Colonic mucosa (tissue), 4 donors: ENCODE data around the gene COMMD10. TPM values are rescaled to one million over a fixed set of nuclear protein-coding genes. Genes with fewer than 3 reads are reported as not detected.

Experiments
- DNase-seq: peaks from one replicate; pipeline ENCODE4 v3.0.0-alpha.2; 2020
- H3K27ac ChIP-seq: fragments of 200-600 bp; one replicate; pipeline ENCODE4 v1.8.0; 2021
- H3K27me3 ChIP-seq: fragments of 200-600 bp; one replicate; pipeline ENCODE4 v1.8.0; 2021
- H3K36me3 ChIP-seq: fragments of 200-600 bp; one replicate; pipeline ENCODE4 v1.8.0; 2021
- H3K4me1 ChIP-seq: fragments of 200-600 bp; one replicate; pipeline ENCODE4 v1.8.0; 2021; ENCODE audit warnings: mild to moderate bottlenecking
- H3K4me3 ChIP-seq: fragments of 200-600 bp; one replicate; pipeline ENCODE4 v1.8.0; 2021
- H3K9ac ChIP-seq, 2 donors: one replicate each; pipeline ENCODE4 v1.7.0; 2013; ENCODE audit warnings: control low read depth in 2 of 2, low read depth in 2 of 2, low read length in 2 of 2
- H3K9me3 ChIP-seq: fragments of 200-600 bp; one replicate; pipeline ENCODE4 v1.8.0; 2021
- intact Hi-C: fragments of 100-400 bp; cut with DNase I; formaldehyde crosslinking; loops from one replicate; pipeline ENCODE4 v1.14.1; 2022
- total RNA-seq, 2 donors: library from RNA; stranded (reverse); fragmentation: NEBNext Ultra II Directional in 1 of 2; extraction: Animal tissue kit (Norgen Biotek cat#: 25700) in 1 of 2; gene quantifications; one replicate each; pipeline ENCODE4 v1.2.1, GENCODE V29; 2021
- TF ChIP-seq, protein P1 (sequence below): fragments of 200-600 bp; IDR thresholded peaks from one replicate; pipeline ENCODE4 v1.8.0; 2022; ENCODE audit warnings: antibody characterized with exemption, mild to moderate bottlenecking
- donor health status: healthy.
- donor health status: DM: no; HTN: no; CAD: no.
- donor health status: DM: no; HTN: no; CAD: no.

Gene COMMD10
- total RNA-seq, 2 donors from 2014 or later: 24.8 to 26.5 TPM

GRCh38 chr5:116281309-116281708 lies 196.5 kb downstream of the COMMD10 start:
- no peak for DNase-seq
- intact Hi-C loops: no loop called here

DNA sequence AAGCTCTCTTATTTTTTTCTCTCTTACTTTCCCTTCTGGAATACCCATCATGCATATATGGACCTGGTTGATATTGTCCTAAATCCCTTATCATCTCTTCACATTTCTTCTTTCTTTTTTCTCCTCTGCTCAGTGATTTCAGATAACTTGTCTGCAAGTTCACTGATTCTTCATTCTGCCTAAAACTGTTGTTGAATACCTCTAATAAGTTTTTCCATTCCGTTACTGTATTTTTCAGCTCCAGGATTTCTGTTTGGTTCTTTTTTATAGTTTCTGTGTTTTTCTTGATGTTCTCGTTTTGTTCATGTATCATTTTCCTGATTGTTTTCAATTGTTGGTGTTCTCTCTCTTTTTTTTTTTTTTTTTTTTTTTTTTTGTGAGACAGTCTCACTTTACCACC lies 203.7 kb downstream of the COMMD10 start:
- H3K27ac ChIP-seq: no peak overlapping the region
- no peaks in the 10 kb centered on the region for H3K27me3 ChIP-seq
- no peaks in the 10 kb centered on the region for H3K4me1 ChIP-seq
- H3K9ac ChIP-seq: no peak overlapping the region
- H3K9me3 ChIP-seq: no peaks in the 10 kb centered on the region
- no peaks in the 10 kb centered on the region for H3K36me3 ChIP-seq
- no peak overlapping the region for H3K4me3 ChIP-seq
- no peak for DNase-seq
- TF ChIP-seq, protein P1, sequence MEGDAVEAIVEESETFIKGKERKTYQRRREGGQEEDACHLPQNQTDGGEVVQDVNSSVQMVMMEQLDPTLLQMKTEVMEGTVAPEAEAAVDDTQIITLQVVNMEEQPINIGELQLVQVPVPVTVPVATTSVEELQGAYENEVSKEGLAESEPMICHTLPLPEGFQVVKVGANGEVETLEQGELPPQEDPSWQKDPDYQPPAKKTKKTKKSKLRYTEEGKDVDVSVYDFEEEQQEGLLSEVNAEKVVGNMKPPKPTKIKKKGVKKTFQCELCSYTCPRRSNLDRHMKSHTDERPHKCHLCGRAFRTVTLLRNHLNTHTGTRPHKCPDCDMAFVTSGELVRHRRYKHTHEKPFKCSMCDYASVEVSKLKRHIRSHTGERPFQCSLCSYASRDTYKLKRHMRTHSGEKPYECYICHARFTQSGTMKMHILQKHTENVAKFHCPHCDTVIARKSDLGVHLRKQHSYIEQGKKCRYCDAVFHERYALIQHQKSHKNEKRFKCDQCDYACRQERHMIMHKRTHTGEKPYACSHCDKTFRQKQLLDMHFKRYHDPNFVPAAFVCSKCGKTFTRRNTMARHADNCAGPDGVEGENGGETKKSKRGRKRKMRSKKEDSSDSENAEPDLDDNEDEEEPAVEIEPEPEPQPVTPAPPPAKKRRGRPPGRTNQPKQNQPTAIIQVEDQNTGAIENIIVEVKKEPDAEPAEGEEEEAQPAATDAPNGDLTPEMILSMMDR: no peak
- intact Hi-C loops: no loop called here

More at GRCh38 chr5:116281309-116281708, 196.5 kb downstream of the COMMD10 start:
- no peaks in the 10 kb centered on the region for H3K36me3 ChIP-seq
- H3K4me1 ChIP-seq: no peaks in the 10 kb centered on the region
- no peaks in the 10 kb centered on the region for H3K9me3 ChIP-seq
- H3K4me3 ChIP-seq: no peak overlapping the region
- no peak overlapping the region for H3K9ac ChIP-seq
- TF ChIP-seq, protein P1: no peak
- no peaks in the 10 kb centered on the region for H3K27me3 ChIP-seq
- no peak overlapping the region for H3K27ac ChIP-seq

- H3K27ac ChIP-seq: no peak overlapping the region
- no peaks in the 10 kb centered on the region for H3K9me3 ChIP-seq
- H3K4me1 ChIP-seq: no peaks in the 10 kb centered on the region
- H3K36me3 ChIP-seq: no peaks in the 10 kb centered on the region
- TF ChIP-seq, protein P1: no peak
- H3K27me3 ChIP-seq: no peaks in the 10 kb centered on the region
- no peak overlapping the region for H3K4me3 ChIP-seq
- DNase-seq: no peak
- H3K9ac ChIP-seq: no peak overlapping the region
- intact Hi-C loops: no loop called here
These were observed 204.5 kb downstream of the COMMD10 start for GRCh38 chr5:116289276-116289675.

DNA sequence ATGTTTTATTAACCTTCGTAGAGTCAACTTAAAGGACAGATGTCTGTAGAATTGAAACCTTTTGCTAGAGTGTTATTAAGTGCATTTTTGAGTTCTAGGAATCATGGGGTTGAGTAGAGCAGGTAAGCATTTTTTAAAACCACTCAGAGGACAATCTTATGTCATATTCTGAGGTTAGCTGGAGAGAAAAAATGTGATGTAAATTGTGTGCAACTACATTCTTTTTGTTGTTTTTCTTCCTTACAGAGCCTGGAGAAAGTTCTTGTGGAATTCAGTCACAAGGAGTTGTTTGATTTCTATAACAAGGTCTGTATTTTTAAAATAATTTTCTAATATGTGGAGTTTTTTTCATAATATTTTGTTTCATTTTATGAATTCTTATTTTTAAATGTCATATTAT lies 206.4 kb downstream of the COMMD10 start:
- no peak overlapping the region for H3K9ac ChIP-seq
- H3K27ac ChIP-seq: no peak overlapping the region
- H3K27me3 ChIP-seq: no peaks in the 10 kb centered on the region
- TF ChIP-seq, protein P1: no peak
- intact Hi-C loops: no loop called here
- no peak overlapping the region for H3K4me3 ChIP-seq
- H3K36me3 ChIP-seq: no peaks in the 10 kb centered on the region
- no peaks in the 10 kb centered on the region for H3K4me1 ChIP-seq
- no peaks in the 10 kb centered on the region for H3K9me3 ChIP-seq
- DNase-seq: no peak

- no peaks in the 10 kb centered on the region for H3K36me3 ChIP-seq
- intact Hi-C loops: no loop called here
- no peak overlapping the region for H3K4me3 ChIP-seq
- TF ChIP-seq, protein P1: no peak
- DNase-seq: no peak
- H3K27ac ChIP-seq: no peak overlapping the region
- no peaks in the 10 kb centered on the region for H3K27me3 ChIP-seq
- H3K9me3 ChIP-seq: no peaks in the 10 kb centered on the region
- H3K9ac ChIP-seq: no peak overlapping the region
- H3K4me1 ChIP-seq: no peaks in the 10 kb centered on the region
These were observed 207.5 kb downstream of the COMMD10 start for GRCh38 chr5:116292321-116292720.
